ENCODE measurements around the gene CDC45.

The CDC45 gene

DNA sequence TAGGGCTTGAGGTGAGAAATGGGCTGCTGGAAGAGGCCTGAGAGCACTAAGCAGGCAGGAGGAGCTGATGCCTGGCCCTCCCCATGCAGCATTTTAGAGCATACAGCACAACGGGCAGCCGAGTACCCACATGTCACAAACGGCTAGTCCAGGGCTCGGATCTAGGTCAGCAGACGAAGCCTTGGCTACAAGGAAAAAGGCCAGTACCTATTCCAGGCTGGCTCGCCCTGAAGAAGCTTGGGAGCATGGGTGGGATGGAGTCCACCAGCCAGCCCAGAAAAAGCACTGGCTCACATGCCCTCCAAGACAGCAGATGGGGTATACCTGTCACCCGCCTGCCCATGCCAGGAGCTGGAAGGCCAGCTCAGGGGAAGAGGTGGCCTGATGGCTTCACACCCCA, 10.3 kb upstream of the CDC45 start:
- no peak for DNase-seq (ENCODE audit: low read depth, low spot score)

DNA sequence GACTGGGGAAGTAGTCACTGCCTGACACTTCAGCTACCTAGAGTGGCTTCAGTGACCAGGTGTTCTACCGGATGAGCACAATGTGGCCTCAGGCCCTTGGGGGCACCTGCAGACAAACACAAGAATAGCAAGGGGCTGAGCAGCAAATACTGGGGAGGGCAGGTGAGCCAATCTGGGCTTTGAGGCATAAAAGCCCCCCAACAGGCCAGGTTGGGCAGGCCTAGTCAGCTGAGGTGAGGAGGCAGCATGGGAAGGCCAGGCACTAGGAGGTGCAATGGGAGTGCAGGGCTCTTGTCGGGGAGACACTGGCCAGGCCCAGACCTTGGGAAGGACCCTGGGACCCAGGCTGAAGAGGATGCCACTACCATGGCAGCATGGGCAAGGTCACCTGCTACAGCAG, 9.7 kb upstream of the CDC45 start:
- no peak for DNase-seq (ENCODE audit: low read depth, low spot score)

DNA sequence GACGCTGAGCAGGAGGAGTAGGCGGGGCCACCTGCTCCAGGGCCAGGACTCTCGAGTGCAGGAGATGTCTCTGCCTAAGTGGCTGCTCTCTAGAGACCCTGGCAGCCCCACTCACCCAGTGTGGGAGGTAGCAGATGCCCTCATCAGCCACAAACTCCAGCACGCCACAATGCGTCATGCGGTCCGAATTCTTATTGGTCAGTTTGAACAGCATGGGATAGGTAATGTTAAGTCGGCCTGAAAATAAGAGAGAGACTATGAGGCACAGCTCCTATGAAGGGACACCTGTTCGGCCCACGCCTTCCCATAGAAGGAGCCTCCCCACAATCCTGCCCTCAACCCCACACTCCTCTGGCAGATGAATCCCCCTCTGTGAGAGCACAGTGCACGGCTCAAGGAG, 8.1 kb upstream of the CDC45 start:
- no peak for DNase-seq (ENCODE audit: low read depth, low spot score)

DNA sequence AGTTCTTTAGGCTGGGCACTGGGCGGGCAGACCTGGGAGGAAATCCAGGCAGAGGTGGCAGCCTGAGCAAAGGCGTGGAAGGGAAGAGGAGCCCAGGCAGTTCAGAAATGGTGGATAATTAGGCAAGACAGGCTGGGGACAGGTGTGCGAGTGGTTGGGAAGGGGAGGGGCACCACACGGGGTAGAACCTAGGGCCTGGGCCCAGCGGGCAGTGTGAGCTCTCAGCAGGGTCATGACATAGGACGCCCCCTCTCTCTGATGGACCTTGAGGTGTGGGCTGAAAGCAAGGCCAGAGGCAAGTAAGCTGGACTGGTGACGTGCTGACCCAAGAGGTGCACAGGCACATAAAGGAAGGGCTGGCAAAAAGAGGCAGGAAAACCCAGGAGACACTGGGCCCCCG, 7.5 kb upstream of the CDC45 start:
- no peak for DNase-seq (ENCODE audit: low read depth, low spot score)

DNA sequence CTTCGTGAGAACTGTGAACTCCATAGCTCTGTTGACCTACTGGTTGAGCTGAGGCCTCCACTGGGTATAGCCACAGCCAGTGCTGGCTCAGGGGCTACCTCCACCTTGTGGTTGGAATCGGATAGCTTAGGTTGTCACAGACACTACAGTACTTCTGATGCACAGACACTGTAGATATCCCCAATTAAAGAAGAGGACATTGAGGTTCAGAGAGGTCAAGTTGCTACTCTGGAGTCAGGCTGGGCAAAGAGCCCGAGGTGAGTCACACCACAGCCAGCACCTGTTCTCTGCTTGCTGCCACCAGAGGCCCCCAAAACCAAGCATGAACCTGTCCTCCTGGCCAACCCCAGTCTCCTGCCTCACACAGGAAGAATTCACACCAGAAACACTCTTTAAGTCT, 6.1 kb upstream of the CDC45 start:
- DNase-seq (ENCODE audit: low read depth, low spot score), result no peak

DNA sequence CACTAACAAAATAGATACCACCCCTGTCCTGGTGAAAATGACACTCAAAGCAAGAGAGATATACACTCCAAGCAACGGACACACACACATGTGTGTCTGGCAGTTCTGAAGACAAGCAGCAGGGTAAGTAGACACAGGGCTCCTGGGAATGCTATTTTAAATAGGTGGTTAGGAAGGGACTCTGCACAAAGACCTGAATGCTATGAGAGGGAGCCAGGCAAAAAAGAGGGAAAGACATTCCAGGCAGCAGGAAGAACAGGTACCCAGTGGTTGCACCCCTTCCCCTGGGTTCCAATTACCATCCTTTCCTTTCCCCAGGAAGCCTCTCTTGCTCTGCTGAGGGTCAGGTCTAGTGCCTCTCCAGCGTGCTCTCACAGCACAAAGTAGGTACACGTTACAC, 3.7 kb upstream of the CDC45 start:
- DNase-seq (ENCODE audit: low read depth, low spot score), result no peak

DNA sequence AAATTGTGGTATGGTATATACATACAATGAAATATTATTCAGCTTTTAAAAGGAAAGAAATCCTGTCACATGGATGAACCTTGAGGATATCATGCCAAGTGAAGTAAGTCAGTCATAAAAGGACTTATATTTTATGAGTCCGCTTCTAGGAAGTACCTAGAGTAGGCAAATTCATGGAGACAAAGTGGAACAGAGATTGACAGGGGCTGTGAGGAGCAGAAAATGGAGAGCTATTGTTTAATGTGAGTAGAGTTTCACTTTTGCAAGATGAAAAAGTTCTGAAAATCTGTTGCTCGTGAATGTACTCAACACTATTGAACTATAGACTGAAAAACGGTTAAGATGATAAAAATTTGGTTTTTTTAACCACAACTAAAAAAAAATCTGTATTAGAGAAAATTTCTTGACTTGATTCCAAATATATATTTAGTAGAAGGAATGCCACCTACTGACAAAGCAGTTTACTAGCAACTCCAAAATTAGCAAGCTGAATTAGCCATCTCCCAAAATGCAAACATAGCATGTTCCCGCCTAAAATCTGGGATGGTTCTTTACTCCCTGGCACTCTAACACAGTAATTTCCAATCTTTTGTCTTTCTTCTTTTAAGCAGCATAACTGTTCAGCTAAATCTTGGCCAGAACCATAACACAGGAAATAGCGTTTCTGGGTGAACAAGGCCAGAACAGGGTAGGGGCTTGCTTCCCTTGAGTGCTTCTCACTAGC, 2.2 kb upstream of the CDC45 start:
- DNase-seq (ENCODE audit: low read depth, low spot score), result no peak

DNA sequence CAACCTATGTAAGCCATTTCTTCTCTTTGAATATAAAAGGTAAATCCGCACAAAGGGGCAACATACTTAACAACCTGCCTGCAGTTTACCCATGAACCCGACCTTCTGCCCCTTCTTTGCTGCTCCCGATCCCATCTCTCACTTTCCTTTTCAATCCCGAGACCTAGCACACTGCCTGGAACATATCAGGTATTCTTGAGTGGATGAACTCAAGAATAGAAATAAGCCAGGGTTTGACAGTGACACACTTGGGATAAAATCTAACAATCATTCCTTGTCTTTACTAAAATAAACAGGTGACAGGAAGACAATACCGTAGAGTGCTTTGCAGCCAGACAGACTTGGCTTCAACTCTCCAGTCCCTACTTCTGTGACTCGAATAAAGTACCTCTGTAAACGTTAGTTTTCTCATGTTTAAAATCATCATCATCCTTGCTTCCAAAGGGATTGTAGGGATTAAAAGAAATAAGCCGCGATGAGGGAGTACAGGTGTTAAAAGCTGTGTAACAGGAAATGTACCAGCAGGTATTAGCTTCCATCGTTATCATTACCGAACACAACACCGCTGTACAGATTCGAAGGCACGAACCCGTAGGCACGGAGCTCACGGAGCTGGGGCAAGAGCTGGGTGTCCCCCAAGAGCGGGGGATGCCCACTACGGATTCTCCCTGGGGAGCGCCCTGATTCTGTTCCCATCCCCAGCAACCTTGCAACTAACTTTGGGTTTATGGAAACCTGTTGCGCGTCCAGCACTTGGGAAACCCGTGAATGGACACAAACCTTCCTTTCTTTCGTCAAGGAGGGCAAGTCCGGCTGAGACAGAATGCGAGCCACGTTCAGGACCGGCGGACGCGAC, 1.4 kb upstream of the CDC45 start:
- no peak for DNase-seq (ENCODE audit: low read depth, low spot score)

DNA sequence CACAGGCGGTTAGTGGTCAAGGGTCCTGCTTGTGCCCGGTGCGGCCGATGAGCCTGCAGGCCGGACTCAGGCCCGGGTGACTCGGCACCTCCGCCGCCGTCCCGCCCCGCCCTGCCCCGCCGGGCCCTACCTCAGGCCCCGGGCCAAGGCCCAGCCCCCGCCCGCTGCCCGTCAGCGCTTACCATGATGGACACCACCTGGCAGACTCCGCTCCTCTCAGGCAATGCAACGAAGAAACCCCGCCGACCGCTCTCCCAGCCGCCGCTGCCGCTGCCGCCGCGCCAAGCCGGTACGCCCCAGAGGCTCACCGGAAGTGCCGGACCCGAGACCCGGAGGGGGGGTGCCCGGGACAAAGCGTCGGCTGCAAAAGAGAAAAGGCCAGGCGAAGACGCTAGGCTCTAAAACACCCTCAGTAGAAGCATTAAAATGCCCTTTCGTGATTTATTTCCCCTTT, 792 bp upstream of the CDC45 start, which contains the start of gene UFD1:
Gene UFD1 (minus strand): TSS at position 293 of the 454 bp plus-strand sequence. CDS start 108 bp downstream, at position 185.
- no peak for DNase-seq (ENCODE audit: low read depth, low spot score)

DNA sequence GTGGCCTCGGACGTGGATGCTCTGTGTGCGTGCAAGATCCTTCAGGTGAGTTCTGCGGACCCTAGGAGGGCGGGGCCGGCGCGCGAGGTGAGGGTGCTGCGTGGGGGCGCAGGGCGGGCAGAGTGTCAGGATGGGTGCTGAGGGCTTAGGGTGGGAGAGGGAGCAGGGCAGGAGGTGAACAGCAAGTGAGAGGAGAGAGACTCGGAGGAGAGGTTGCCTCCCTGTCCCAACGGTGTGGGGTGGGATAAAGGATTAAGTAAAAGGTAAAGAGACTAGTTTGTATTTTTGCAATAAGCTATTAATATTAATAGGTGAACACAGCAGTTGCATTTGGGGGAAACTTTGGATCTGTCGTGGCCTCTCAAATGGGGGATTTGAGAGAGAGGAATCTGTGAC, 451 bp downstream of the CDC45 start:
- no peak for DNase-seq (ENCODE audit: low read depth, low spot score)

DNA sequence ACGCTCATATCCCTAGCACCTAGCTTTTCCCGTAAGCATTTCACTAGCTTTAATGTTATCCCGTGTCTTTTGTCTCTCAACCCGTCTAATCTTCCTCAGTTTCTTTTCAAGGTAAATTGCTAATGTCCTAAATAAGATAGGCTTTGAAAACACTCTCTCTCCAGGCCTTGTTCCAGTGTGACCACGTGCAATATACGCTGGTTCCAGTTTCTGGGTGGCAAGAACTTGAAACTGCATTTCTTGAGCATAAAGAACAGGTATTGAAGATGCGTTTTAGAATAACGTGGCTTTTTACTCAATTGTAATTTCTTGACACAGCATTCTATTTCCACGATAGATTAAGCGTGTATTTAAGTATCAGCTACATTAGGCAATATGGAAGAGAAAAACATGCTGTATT, 1.1 kb downstream of the CDC45 start:
- no peak for DNase-seq (ENCODE audit: low read depth, low spot score)

DNA sequence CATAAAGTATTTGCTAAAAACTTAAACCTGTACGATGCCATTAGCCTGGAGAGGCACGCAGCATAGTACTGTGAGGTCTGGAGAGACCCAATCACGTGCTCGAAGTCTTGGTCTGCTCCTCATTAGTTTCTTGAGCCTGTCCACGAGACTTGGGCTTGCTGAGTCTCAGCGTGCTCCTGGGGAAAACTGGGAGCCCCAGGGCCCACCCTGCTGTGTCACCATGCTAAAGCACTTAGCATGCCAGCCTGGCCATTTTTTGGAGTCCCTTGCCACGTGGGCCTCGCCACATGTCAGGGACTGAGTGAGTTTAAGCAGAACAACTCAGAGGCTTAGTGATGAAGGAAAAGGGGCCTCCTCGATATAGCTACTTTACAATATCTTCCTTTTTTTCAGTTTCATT, 2.6 kb downstream of the CDC45 start:
- DNase-seq (ENCODE audit: low read depth, low spot score), result no peak

DNA sequence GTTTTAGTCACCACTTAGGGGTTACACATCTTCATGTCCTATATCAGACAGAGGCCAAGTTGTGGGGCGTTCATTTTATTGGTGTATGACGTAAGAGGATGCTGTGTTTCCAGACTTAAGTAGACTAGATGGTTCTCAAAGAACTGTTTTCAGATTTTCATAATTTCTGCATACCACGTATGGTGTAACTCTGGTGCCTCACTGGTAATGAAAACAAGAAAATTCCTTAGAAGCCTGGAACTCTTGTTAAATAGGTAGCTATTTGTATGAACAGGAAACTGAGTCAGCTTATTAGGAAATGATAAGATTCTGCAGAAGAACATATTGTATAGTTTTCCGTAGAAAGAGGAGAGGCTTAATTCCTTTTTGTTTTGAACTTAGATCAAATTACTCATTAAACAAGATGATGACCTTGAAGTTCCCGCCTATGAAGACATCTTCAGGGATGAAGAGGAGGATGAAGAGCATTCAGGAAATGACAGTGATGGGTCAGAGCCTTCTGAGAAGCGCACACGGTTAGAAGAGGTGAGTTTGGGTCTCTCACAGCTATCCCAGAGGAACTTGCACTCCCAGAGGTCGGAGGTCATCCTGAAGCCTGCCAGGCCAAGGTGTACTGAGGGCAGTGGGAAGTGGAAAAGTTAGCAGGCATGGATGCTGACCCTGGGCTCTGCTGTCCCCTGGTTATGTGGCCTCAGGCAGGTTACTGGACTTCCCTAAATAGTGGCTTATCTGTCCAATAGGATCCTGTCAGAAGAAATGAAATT, 3.9 kb downstream of the CDC45 start:
- DNase-seq (ENCODE audit: low read depth, low spot score), result no peak

DNA sequence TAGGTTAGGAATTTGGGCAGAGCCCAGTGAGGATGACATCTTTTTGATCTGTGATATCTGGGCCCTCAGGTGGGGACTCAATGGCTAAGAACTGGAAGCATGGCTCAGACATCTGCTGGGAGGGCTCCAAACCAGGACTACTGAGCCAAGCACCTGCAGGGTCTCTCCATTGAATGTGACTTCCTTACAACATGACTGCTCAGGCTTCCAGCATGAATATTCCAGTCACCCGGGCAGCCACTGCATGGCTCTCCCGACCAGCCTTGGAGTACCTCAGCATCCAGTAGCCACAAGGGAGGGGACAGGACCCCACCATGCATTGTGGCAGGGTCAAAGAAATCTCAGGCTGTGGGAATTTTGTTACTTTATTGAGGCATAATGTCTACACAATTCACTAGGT, 8.6 kb downstream of the CDC45 start:
- no peak for DNase-seq (ENCODE audit: low read depth, low spot score)

DNA sequence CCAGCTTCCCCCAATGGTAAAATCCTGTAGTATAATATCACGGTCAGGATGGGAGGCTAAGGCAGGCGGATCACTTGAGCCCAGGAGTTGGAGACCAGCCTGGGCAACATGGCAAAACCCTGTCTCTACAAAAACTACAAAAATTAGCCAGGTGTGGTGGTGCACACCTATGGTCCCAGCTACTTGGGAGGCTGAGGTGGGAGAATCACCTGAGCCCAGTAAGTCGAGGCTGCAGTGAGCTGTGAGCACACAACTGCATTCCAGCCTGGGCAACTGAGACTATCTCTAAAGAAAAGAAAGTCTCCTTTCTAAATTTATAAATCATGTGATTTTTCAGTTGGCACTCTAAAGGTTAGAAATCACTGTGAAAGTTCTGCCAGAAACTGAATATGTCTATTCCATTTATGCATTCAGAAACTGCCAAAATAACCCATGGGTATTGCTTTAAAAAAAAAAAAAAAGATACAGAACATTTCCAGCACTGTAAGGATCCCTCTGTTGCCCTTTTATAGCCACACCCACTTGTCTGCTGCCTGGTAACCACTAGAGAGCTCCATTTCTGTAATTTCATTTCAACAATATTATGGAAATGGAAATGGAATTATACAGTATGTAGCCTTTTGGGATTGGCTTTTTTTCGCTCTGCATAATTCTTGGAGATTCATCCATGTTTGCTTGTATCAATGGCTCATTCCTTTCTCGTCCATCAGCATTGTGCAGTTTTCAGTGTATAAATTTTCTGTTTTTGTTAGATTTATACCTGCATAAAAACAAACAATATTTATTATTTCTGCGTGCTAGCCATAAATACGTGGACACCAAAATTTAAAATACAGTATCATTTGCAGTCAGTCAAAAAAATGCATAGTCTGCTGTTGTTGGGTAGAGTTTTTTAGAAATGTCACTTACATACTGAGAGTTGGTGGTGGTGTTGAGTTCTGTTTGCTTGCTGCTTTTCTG, 9.4 kb downstream of the CDC45 start:
- DNase-seq (ENCODE audit: low read depth, low spot score), result no peak

DNA sequence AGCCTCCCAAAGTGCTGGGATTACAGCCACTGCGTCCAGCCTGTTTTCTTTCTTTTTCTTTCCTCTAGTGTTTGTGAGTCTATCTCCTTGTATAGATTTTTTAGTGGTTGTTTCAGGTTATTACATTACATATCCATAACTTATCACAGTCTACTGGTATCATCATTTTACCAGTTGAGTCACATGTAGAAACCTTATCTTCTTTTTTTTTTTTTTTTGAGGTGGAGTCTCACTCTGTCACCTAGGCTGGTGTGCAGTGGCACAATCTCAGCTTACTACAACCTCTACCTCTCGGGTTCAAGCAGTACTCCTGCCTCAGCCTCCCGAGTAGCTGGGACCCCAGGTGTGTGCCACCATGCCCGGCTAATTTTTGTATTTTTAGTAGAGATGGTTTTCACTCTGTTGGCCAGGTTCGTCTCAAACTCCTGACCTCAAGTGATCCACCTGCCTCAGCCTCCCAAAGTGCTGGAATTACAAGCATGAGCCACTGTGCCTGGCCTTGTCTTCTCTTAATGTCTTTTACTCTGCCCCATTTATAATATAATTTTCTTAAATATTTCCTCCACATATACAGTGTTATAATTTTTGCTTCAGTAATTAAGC, 11.0 kb downstream of the CDC45 start:
- DNase-seq (ENCODE audit: low read depth, low spot score), result no peak

DNA sequence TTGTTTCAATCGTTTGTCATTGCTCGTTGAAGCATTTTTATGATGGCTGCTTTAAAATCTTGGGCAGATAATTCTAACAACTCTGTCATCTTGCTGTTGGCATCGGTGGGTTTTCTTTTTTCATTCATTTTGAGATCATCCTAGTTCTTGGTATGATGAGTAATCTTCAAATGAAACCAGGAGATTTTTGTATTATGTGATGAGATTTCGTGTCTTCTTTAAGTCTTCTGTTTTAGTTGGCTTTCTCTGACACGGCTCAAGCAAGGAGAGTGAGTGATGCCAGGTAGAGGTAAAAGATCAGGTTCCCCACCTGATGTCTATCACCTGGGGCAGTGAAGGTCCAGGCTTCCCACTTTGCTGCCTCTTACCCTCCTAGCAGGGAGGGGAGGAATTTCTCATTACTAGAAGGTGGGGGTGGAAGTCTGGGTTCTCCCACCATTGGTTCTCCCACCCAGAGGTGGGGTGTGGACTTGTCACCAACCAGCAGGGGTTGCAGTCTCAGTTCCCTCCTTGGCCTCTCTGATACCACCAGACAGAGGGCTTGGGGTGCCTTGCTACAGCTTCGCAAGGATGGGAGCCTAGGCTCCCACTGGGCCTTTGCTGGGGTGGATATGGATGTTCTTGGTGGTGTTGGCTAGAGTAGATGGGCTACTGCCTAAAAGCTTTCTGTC, 12.9 kb downstream of the CDC45 start:
- DNase-seq (ENCODE audit: low read depth, low spot score), result no peak

DNA sequence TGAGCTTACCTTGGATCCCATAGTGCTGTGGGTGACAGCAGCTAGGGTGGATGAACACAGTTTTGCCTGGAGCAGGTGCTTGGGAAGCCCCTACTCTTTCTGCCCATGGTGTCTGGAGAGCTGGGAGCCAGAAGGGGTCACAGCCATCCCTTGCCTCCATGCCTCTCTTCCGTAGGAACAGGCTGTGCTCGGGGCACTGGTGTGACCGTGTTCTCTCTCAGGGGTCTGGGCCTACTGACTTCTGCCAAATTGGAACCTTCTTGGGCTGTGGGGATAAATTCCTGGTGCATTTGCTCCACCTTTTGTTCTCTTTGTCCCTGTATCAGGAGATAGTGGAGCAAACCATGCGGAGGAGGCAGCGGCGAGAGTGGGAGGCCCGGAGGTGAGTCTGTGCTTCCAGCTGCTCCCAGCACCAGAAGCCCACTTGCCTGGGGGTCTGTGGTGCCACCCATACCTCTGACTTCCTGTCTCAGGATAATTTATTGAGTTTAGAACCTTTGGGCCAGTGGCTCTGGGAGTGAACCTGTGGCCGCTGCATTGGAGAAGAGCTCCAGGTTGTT, 14.4 kb downstream of the CDC45 start:
- DNase-seq (ENCODE audit: low read depth, low spot score), result no peak

DNA sequence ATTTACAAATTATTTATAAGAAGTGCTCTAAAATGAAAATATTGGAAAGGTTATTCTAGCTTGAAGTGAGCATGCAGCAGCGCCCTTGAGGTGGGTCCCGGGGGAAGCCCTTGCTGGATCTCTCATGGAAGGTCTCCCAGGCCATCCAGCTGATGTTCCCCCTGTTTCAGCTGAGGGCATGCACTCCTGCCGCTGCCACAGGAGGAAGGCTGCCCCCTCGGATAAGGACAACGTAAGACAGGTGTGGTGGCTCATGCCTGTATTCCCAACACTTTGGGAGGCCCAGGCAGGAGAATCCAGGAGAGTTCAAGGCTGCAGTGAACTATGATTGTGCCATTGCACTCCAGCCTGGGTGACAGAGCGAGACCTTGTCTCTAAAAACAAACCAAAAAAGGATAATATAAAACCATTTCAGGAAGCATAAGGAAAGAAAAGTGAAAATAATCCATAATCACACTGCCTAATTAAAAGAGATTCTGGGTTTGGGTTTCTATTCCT, 15.0 kb downstream of the CDC45 start:
- DNase-seq (ENCODE audit: low read depth, low spot score), result no peak
